CD4-positive, alpha-beta T cell treated with Interleukin-15 for 1 hour (primary cell): ENCODE measurements around the gene TCIRG1.
"Not testable (repeated sequence)": the region's sequence is repeated elsewhere in the genome, so short reads cannot be mapped to it uniquely, and the experiment has no call there.

Experiments used
- DNase-seq: peaks from one replicate; pipeline ENCODE4 v3.0.0-alpha.2; 2020

TCIRG1 gene

GRCh38 chr11:68089679-68090078, 50.9 kb downstream of the TCIRG1 start:
- no peak for DNase-seq

- no peak for DNase-seq
Observed at GRCh38 chr11:68090287-68090686, 51.5 kb downstream of the TCIRG1 start.

- DNase-seq, result peak; percentile 23
Observed at GRCh38 chr11:68090706-68091105, 51.9 kb downstream of the TCIRG1 start.

GRCh38 chr11:68092411-68092810, 53.6 kb downstream of the TCIRG1 start:
- no peak for DNase-seq

- not testable (repeated sequence) for DNase-seq
Observed at GRCh38 chr11:68092946-68093345, 54.1 kb downstream of the TCIRG1 start.

GRCh38 chr11:68093565-68093964, 54.7 kb downstream of the TCIRG1 start:
- no peak for DNase-seq

GRCh38 chr11:68096962-68097361, 58.1 kb downstream of the TCIRG1 start:
- no peak for DNase-seq

- no peak for DNase-seq
Observed at GRCh38 chr11:68099057-68099456, 60.2 kb downstream of the TCIRG1 start.

GRCh38 chr11:68099474-68100405, 60.9 kb downstream of the TCIRG1 start:
- peak; percentile 50 for DNase-seq
